ENCODE measurements around the gene CAMK1D. TPM values are rescaled to one million over a fixed set of nuclear protein-coding genes. Genes with fewer than 3 reads are reported as not detected.

The CAMK1D gene
- total and polyA plus RNA-seq, 2 of the 8 experiments (the other 6 are each of a cell fraction or from before 2014, with no cell fraction given) = 3.5 to 10.6 TPM

DNA sequence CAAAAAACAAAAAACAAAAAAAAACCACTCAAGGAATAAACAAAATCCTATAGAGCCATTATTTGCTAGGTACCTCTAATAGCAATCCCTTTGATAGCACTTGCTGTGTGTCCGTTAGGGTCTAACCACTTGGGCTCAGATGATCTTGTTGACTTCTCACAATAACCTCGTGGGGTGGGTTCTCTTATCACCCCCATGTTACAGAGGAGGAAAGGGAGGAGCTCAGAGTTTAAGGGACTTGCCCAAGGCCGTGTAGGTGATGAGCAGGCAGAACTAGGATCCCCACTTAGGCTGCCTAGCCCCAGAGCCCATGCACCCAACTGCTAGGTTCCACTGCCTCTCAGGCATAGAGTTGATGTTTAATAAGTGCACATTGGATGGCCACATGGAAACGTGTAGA is 131.1 kb downstream of the CAMK1D start (continued):
- no peak for TF ChIP-seq FOSL1 (IDR thresholded peaks at IDR 0.05; ENCODE audit: insufficient read depth, low read depth, low read length)

All from H1 (cell line).